HG03571 (cell line): Measurements from ENCODE around the gene INTS1.
A peak's percentile ranks its signal among the peaks of the same experiment; 100 is the strongest.

ENCODE experiments used
- ATAC-seq: cut with Tn5 transposase; IDR thresholded peaks from one replicate; pipeline ENCODE4 v1.9.1; 2021; ENCODE audit not compliant: unreplicated experiment

Gene INTS1

GRCh38 chr7:1503816-1504775 lies at the start of gene INTS1:
TSS of gene INTS1 (minus strand) at chr7:1504389. CDS start at chr7:1503960, 429 bp downstream.
- ATAC-seq: peak; percentile 77

- ATAC-seq: no peak
Observed at GRCh38 chr7:1553512-1554210, 49.5 kb upstream of the INTS1 start.

- no peak for ATAC-seq
Observed at GRCh38 chr7:1552200-1552599, 48.0 kb upstream of the INTS1 start.

GRCh38 chr7:1550846-1551155 lies 46.6 kb upstream of the INTS1 start:
- no peak for ATAC-seq

- ATAC-seq: no peak
Observed at GRCh38 chr7:1550005-1550845, 46.0 kb upstream of the INTS1 start.

- ATAC-seq: no peak
Observed at GRCh38 chr7:1549357-1550004, 45.3 kb upstream of the INTS1 start.

GRCh38 chr7:1548944-1549343 lies 44.8 kb upstream of the INTS1 start:
- no peak for ATAC-seq

- no peak for ATAC-seq
Observed at GRCh38 chr7:1548438-1548831, 44.2 kb upstream of the INTS1 start.

- ATAC-seq: no peak
Observed at GRCh38 chr7:1547777-1548437, 43.7 kb upstream of the INTS1 start.

GRCh38 chr7:1546909-1547776 lies 43.0 kb upstream of the INTS1 start:
- ATAC-seq: no peak

- no peak for ATAC-seq
Observed at GRCh38 chr7:1546274-1546908, 42.2 kb upstream of the INTS1 start.

GRCh38 chr7:1545417-1546246 lies 41.4 kb upstream of the INTS1 start:
- ATAC-seq: no peak

GRCh38 chr7:1544896-1545416 lies 40.8 kb upstream of the INTS1 start:
- ATAC-seq: no peak

GRCh38 chr7:1544178-1544895 lies 40.1 kb upstream of the INTS1 start:
- ATAC-seq: no peak

- no peak for ATAC-seq
Observed at GRCh38 chr7:1543826-1544177, 39.6 kb upstream of the INTS1 start.

- no peak for ATAC-seq
Observed at GRCh38 chr7:1542841-1543747, 38.9 kb upstream of the INTS1 start.
